Gastrocnemius medialis (tissue), 4 donors: ENCODE data around the gene DUT. TPM values are rescaled to one million over a fixed set of nuclear protein-coding genes. Genes with fewer than 3 reads are reported as not detected.
A peak's percentile ranks its signal among the peaks of the same experiment; 100 is the strongest.

ENCODE experiments used
- ATAC-seq, 2 donors: fragments of 150-250 bp; one replicate each; pipeline ENCODE4 v1.9.1; 2016
- DNase-seq, 2 donors: peaks; one replicate each; pipeline ENCODE4 v3.0.0-alpha.2; 2019
- H3K27ac ChIP-seq, 4 donors: fragments of 200-600 bp; sonication (generic); 1 replicate in 1 of 4; 2 replicates in 3 of 4; pipeline ENCODE4 v1.5.1; 2016 to 2018; ENCODE audit warnings: mild to moderate bottlenecking in 2 of 4, moderate library complexity in 1 of 4
- H3K27me3 ChIP-seq, 3 donors: fragments of 200-600 bp; sonication (generic) in 2 of 3; 1 replicate in 1 of 3; 2 replicates in 2 of 3; pipeline versions ENCODE4 v1.5.1 to v1.6.0; 2016 to 2019; ENCODE audit warnings: mild to moderate bottlenecking in 1 of 3, moderate library complexity in 1 of 3
- H3K36me3 ChIP-seq, 2 donors: fragments of 200-600 bp; sonication (generic) in 1 of 2; one replicate each; pipeline ENCODE4 v1.5.1; 2017 to 2018
- H3K4me1 ChIP-seq, 2 donors: fragments of 200-600 bp; sonication (generic) in 1 of 2; one replicate each; pipeline ENCODE4 v1.5.1; 2016 to 2017; ENCODE audit warnings: mild to moderate bottlenecking in 2 of 2
- H3K4me3 ChIP-seq, 4 donors: fragments of 200-600 bp; sonication (generic) in 3 of 4; 1 replicate in 1 of 4; 2 replicates in 3 of 4; pipeline ENCODE4 v1.5.1; 2016 to 2019; ENCODE audit warnings: mild to moderate bottlenecking in 2 of 4
- H3K9me3 ChIP-seq, 3 donors: fragments of 200-600 bp; sonication (generic) in 2 of 3; 1 replicate in 1 of 3; 2 replicates in 2 of 3; pipeline ENCODE4 v1.5.1; 2016 to 2019
- CTCF ChIP-seq, 5 experiments: fragments of 450-650 bp in 3 of 5; fragments of 200-600 bp in 2 of 5; sonication (generic) in 2 of 5; IDR thresholded peaks in 4 of 5; conservative IDR thresholded peaks in 1 of 5; 1 replicate in 4 of 5; 2 replicates in 1 of 5; pipeline ENCODE4 v1.5.1; 2016 to 2019; ENCODE audit warnings: antibody characterized with exemption in 5 of 5, mild to moderate bottlenecking in 3 of 5, moderate library complexity in 3 of 5
- POLR2A ChIP-seq, 2 donors: fragments of 450-650 bp; IDR thresholded peaks; one replicate each; pipeline ENCODE4 v1.6.1; 2017; ENCODE audit warnings: antibody characterized with exemption in 2 of 2, mild to moderate bottlenecking in 2 of 2, moderate library complexity in 2 of 2
- in situ Hi-C, 4 donors: fragments of 200-750 bp; cut with MboI; loops; one replicate each; pipeline versions ENCODE4 v1.15.0 to v1.8.0; 2017; ENCODE audit warnings: low sequenced_read_pairs in 4 of 4
- intact Hi-C: fragments of 100-400 bp; cut with DNase I; formaldehyde crosslinking; loops from one replicate; pipeline ENCODE4 v1.15.1; 2023; ENCODE audit warnings: low total_unique reads
- total RNA-seq, 4 donors: library from RNA; depleted of rRNA; stranded (reverse); fragments of >200 nt; gene quantifications; one replicate each; pipeline versions ENCODE4 v1.1.0 to v1.2.3, GENCODE V29; 2016

The DUT gene
- total RNA-seq, 4 donors from 2014 or later: 40.0 to 73.0 (median 45.0) TPM

DNA sequence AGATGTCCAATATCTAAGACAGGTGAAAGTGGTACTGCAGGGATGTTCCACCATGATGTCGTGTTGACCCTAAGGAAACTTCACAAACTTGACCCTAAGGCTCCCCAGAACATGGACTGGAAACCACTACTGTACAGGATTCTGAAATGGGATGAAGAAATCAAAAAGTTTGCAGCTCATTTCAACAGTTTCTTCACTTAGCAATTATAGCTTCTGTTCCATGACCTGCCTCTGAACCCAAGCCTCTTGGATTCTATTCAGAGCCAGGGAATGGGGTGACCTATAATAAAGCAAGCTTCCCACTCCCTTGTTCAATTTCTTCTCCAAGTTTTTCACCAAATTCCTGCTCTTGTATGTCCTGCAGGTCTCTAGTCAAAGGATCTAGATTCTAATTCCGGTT lies 40.7 kb downstream of the DUT start:
- in situ Hi-C loops: loop anchor here (25.0 kb wide), 2 partner anchors 265 to 440 kb away; partner anchors contain the start of genes CEP152 (in 3 of the 4) and FBN1 (in 2 of the 4)
- ATAC-seq (no peak), DNase-seq (no peak)
- H3K27me3 ChIP-seq: no peaks in the 10 kb centered on the region
- intact Hi-C loops: no loop called here
- H3K27ac ChIP-seq: no peak overlapping the region
- H3K4me3 ChIP-seq: no peak overlapping the region
- no peaks in the 10 kb centered on the region for H3K9me3 ChIP-seq
- no peaks in the 10 kb centered on the region for H3K36me3 ChIP-seq
- TF ChIP-seq CTCF (IDR thresholded peaks at IDR 0.05 in 4 of 5, conservative IDR thresholded peaks at IDR 0.05 in 1 of 5) (no peak), POLR2A (IDR thresholded peaks at IDR 0.05) (no peak)
- H3K4me1 ChIP-seq: no peaks in the 10 kb centered on the region

DNA sequence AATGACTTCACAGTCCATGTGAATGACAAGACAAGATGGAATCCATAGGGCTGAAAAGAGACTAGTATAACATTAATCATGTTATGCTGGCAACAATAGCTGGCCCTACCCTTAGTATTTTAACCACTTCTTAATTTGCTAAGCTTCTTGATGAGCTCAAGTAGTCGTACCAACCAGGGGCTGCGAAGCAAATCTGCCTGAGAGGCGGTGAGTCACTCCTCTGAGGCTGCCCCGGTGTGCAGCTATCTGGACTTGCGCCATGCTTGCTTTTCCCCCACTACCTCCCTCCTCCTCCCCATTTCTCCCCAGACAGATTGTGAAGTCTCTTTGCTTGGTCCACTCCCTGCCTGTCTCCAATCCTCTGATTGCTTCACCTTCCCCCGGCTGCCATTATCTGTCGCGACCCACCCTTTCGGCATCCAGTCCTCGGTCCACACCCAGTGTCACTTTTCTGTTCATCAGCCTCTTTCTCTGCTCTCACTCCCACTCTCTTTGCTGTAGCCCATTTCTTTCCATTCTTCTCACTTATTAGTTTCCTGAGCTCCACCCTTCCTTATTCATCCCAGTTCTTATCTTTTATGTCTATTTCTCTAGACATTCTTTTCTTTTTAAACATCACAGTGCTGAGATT lies 42.7 kb downstream of the DUT start:
- TF ChIP-seq CTCF (IDR thresholded peaks at IDR 0.05 in 4 of 5, conservative IDR thresholded peaks at IDR 0.05 in 1 of 5): no peak
- TF ChIP-seq POLR2A (IDR thresholded peaks at IDR 0.05): no peak
- no peaks in the 10 kb centered on the region for H3K4me1 ChIP-seq
- H3K27me3 ChIP-seq: no peaks in the 10 kb centered on the region
- no peak overlapping the region for H3K27ac ChIP-seq
- DNase-seq: peak in 1 of 2 donors; percentile 32
- H3K4me3 ChIP-seq: no peak overlapping the region
- no peak for ATAC-seq
- in situ Hi-C loops (loop anchor here (25.0 kb wide), 2 partner anchors 263 to 438 kb away; partner anchors contain the start of genes CEP152 (in 3 of the 4) and FBN1 (in 2 of the 4)), intact Hi-C loops (no loop called here)
- H3K36me3 ChIP-seq: no peaks in the 10 kb centered on the region
- H3K9me3 ChIP-seq: no peaks in the 10 kb centered on the region

GRCh38 chr15:48374472-48374871 lies 43.2 kb downstream of the DUT start:
- no peak for TF ChIP-seq POLR2A (IDR thresholded peaks at IDR 0.05)
- no peak for TF ChIP-seq CTCF (IDR thresholded peaks at IDR 0.05 in 4 of 5, conservative IDR thresholded peaks at IDR 0.05 in 1 of 5)
- intact Hi-C loops (no loop called here), in situ Hi-C loops (loop anchor here (25.0 kb wide), 2 partner anchors 263 to 438 kb away; partner anchors contain the start of genes CEP152 (in 3 of the 4) and FBN1 (in 2 of the 4))
- Histone ChIP-seq H3K27me3 (no peaks in the 10 kb centered on the region), H3K4me3 (no peak overlapping the region), H3K36me3 (no peaks in the 10 kb centered on the region), H3K4me1 (no peaks in the 10 kb centered on the region), H3K9me3 (no peaks in the 10 kb centered on the region), H3K27ac (no peak overlapping the region)
- no peak for ATAC-seq
- DNase-seq: no peak

DNA sequence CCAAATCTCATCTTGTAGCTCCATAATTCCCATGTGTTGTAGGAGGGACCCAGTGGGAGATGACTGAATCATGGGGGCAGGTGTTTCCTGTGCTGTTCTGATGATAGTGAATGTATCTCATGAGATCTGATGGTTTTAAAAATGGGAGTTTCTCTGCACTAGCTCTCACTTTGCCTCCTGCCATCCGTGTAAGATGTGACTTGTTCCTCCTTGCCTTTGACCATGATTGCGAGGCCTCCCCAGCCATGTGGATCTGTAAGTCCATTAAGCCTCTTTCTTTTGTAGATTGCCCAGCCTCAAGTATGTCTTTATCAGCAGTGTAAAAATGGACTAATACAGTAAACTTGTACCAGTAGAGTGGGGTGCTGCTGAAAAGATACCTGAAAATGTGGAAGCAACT lies 44.5 kb downstream of the DUT start:
- in situ Hi-C loops: no loop called here
- no peak for ATAC-seq

More for the DNA sequence above, 44.5 kb downstream of the DUT start:
- Histone ChIP-seq H3K36me3 (no peaks in the 10 kb centered on the region), H3K27ac (no peak overlapping the region), H3K27me3 (no peaks in the 10 kb centered on the region), H3K4me1 (no peaks in the 10 kb centered on the region), H3K4me3 (no peak overlapping the region), H3K9me3 (no peaks in the 10 kb centered on the region)
- TF ChIP-seq POLR2A (IDR thresholded peaks at IDR 0.05): no peak
- no peak for TF ChIP-seq CTCF (IDR thresholded peaks at IDR 0.05 in 4 of 5, conservative IDR thresholded peaks at IDR 0.05 in 1 of 5)
- no peak for DNase-seq
- intact Hi-C loops: no loop called here
